HG03097 (cell line): ENCODE data around the gene UGT1A3.

ENCODE experiments used
- ATAC-seq: cut with Tn5 transposase; IDR thresholded peaks from one replicate; pipeline ENCODE4 v1.9.1; 2021; ENCODE audit not compliant: unreplicated experiment, low FRiP score

UGT1A3 gene

GRCh38 chr2:233793465-233794127, 64.8 kb downstream of the UGT1A3 start:
- ATAC-seq = no peak

GRCh38 chr2:233794128-233794658, 65.4 kb downstream of the UGT1A3 start:
- ATAC-seq = no peak

GRCh38 chr2:233795735-233796171, 66.9 kb downstream of the UGT1A3 start:
- no peak for ATAC-seq

- ATAC-seq = no peak
These were observed 67.4 kb downstream of the UGT1A3 start for GRCh38 chr2:233796254-233796653.

- ATAC-seq = no peak
These were observed 69.7 kb downstream of the UGT1A3 start for GRCh38 chr2:233798335-233799086.

DNA sequence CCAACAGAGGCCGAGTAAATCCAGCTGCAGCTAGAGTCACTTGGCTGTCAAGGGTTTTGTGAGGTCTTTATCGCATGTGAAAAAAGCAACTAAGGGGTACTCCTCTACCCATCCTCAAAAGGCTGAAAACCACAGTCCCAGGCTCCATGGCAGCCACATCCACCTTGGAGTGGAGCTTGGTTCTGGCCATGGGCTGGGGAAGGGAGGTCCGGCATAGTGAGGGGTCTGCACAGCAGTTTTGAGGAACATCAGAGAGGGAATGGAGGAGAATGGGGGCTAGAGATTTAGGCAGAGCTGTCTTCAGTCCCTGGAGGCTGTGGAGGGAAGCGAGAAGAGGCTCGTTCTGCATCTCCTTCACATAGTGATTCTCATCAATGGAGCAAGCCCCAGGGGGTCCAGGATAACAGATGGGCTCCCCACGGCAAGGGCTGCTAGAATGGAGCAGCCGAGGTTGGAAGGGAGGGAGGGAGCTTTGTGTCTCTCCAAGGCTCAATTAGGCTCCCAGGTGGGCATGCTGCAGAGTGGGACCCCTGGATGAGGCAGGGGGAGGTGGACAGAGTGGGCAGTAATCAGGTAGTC, 70.3 kb downstream of the UGT1A3 start:
- ATAC-seq = no peak

- no peak for ATAC-seq
These were observed 70.9 kb downstream of the UGT1A3 start for GRCh38 chr2:233799716-233800115.

DNA sequence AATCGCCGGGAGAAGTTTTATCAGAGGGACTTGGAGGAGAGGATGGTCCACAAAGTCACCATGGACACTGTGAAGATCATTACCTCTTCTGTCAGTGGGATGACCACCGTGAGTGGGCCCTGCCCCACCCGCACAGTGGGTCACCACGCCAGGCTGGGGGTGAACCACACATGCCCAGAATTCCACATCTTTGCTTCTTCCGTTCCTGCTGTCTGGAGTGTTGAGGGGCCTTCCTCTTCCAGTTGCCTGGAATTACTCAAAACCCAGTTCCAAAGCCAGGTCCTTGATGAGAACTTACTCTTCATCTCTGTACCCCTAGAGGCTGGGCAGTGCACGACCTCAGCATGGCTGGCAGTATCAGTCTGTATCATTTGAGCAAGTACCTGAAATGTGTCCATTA, 71.4 kb downstream of the UGT1A3 start:
- ATAC-seq = no peak

- ATAC-seq = no peak
These were observed 72.7 kb downstream of the UGT1A3 start for GRCh38 chr2:233801357-233802131.

GRCh38 chr2:233802132-233802815, 73.4 kb downstream of the UGT1A3 start:
- no peak for ATAC-seq

- ATAC-seq = no peak
These were observed 74.6 kb downstream of the UGT1A3 start for GRCh38 chr2:233803292-233803911.

- ATAC-seq = no peak
These were observed 75.2 kb downstream of the UGT1A3 start for GRCh38 chr2:233803994-233804393.

DNA sequence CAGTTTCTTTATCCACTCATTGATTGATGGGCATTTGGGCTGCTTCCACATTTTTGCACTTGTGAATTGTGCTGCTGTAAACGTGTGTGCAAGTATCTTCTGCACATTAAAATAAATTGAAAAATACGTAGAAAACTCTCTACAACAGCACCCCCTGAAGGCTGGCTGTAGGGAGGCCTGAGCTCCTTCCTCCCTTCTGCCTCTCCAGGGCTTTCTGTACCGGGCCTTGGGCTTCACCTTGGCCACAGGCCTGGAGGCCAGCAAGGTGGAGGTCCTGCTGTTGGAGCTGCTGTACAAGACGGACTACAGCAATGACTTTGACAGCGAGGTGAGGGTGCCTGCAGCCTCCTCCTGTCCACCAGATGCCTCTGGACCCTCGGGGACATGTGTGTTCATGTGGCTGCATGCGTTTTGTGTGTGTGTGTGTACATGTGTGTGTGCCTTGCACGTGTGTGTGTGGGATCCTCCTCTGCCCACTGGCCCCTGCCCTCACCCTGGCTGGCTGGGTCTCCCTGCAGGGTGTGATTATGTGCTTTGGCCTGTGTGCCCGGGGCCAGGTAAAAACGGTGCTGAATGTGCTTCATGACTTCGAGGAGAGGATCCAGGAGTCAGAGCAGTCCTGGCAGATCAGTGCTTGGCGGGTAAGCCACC, 78.5 kb downstream of the UGT1A3 start:
- no peak for ATAC-seq

DNA sequence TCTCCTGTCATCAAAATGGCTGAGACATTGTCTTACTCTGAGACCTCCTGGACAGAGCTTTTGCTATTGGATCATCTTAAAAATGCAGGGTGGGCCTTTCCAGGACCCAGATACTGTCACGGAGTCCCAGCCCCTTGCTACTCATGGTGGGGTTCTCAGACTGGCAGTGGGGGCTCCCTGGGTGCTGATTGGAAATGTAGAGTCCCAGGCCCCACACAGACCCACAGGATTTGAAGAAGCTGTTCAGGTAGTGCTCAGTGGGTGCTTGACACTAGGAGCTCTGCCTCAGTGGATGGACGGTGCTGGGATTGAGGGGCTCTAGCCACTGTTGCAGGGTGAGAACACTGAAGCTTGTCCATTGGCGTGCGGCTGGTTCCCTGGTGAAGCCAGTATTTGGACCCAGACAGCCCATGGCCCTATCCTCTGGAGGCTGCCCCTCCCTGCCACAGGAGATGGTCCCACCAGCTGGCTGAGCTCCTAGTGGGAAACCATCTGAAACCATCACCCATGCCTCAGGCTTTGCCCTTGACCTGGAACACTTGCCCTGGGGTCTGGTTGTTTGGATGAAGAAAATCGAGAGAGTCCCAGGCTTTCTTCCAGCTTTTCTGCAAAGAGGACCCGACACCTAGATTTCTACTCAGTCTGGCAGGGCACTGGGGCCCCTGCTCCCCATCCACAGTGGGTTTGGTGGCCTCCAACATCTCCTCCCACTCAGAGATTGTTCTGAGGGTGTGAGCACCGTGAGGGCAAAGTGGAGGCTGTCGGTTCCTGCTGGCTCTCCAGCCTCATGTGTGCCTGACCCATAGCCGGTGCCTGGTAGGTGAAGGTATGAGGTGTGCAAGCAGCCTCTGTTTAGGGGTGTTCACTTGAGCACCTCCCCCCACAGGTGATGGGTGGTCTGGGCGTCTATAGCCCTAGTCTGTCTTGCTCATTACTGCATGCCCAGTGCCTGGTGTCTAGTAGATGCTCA, 79.4 kb downstream of the UGT1A3 start:
- no peak for ATAC-seq

DNA sequence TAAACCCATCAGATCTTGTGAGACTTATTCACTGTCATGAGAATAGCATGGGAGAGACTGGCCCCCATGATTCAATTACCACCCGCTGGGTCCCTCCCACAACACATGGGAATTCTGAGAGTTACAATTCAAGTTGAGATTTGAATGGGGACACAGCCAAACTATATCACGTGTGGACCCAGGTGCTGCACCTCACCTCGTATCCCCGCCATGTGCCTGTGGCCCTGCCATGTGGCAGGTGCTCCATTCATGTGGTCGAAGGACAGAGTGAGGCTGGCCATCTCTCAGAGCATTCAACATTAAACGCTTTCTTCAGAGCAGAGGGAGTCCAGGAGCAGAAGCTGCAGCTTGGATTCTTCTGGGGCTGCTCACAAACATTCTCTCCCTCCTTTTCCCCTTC, 81.5 kb downstream of the UGT1A3 start:
- no peak for ATAC-seq

- no peak for ATAC-seq
These were observed 82.2 kb downstream of the UGT1A3 start for GRCh38 chr2:233811087-233811486.

DNA sequence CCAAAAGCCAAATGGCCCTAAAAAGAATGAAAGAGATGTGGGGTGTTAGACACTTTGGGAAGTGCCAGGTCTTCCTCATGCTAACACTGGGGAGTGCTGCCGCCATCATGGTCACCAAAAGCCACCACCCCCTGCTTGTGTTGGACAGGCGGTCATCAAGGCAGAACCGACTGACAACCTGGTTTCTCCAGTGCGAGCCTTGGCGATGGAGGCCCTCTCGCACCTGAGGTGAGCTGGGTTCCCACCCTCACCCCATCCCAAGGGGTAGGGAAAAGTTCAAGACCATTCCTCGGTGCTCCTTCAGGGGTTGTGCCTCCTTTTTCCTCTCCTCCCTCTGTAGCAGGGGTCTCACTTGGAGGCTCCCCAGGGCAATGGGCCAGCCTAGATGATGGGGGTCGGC, 82.9 kb downstream of the UGT1A3 start:
- no peak for ATAC-seq
